ENCODE data around the gene CHD6. TPM values are rescaled to one million over a fixed set of nuclear protein-coding genes. Genes with fewer than 3 reads are reported as not detected.

The CHD6 gene
- total RNA-seq, 1 experiment from 2014 or later, result 27.2 TPM

GRCh38 chr20:41509316-41510200 is 108.6 kb downstream of the CHD6 start:
- TF ChIP-seq CTCF (IDR thresholded peaks at IDR 0.05; ENCODE audit: unreplicated experiment), result no peak
- no peak overlapping the region for H3K4me3 Mint-ChIP-seq (ENCODE audit: unreplicated experiment)
- ChIA-PET POLR2A (interaction anchor here (1.0 to 1.2 kb wide), 2 partner anchors 17 to 61 kb away, joined by 3 to 4 read pairs; no protein-coding TSS in a partner anchor), CTCF (interaction anchor here (0.5 to 1.1 kb wide), 3 partner anchors 10 to 229 kb away, joined by 3 to 4 read pairs (median 3); no protein-coding TSS in a partner anchor)
- H3K9me3 Mint-ChIP-seq (ENCODE audit: unreplicated experiment), result no peaks in the 10 kb centered on the region
- H3K36me3 Mint-ChIP-seq (ENCODE audit: insufficient read depth, unreplicated experiment), result peaks cover 41% of the 10 kb centered on the region
- DNase-seq (ENCODE audit: unreplicated experiment), result peak; percentile 24
- H3K27me3 Mint-ChIP-seq (ENCODE audit: insufficient read depth, unreplicated experiment), result no peaks in the 10 kb centered on the region
- H3K4me1 Mint-ChIP-seq (ENCODE audit: insufficient read depth, unreplicated experiment), result no peaks in the 10 kb centered on the region
- H3K27ac Mint-ChIP-seq (ENCODE audit: low read depth, unreplicated experiment), result no peak overlapping the region
- BruUV-seq (replicated peaks), result no TSS peak
- intact Hi-C loops (cut with micrococcal nuclease), result no loop called here

- POLR2A ChIA-PET, result interaction anchor here (1.0 to 1.2 kb wide), 2 partner anchors 19 to 62 kb away, joined by 3 to 4 read pairs; no protein-coding TSS in a partner anchor
- no peak overlapping the region for H3K4me3 Mint-ChIP-seq (ENCODE audit: unreplicated experiment)
- CTCF ChIA-PET, result interaction anchor here (0.6 to 1.1 kb wide), 4 partner anchors 16 to 32 kb away, joined by 3 to 4 read pairs (median 4); no protein-coding TSS in a partner anchor
- DNase-seq (ENCODE audit: unreplicated experiment), result no peak
- H3K36me3 Mint-ChIP-seq (ENCODE audit: insufficient read depth, unreplicated experiment), result peaks cover 42% of the 10 kb centered on the region
- no peak for TF ChIP-seq CTCF (IDR thresholded peaks at IDR 0.05; ENCODE audit: unreplicated experiment)
- intact Hi-C loops (cut with micrococcal nuclease), result no loop called here
- no peaks in the 10 kb centered on the region for H3K9me3 Mint-ChIP-seq (ENCODE audit: unreplicated experiment)
- BruUV-seq (replicated peaks), result no TSS peak
- no peak overlapping the region for H3K27ac Mint-ChIP-seq (ENCODE audit: low read depth, unreplicated experiment)
- H3K27me3 Mint-ChIP-seq (ENCODE audit: insufficient read depth, unreplicated experiment), result no peaks in the 10 kb centered on the region
- H3K4me1 Mint-ChIP-seq (ENCODE audit: insufficient read depth, unreplicated experiment), result no peaks in the 10 kb centered on the region
These were observed 109.8 kb downstream of the CHD6 start for GRCh38 chr20:41508335-41508734.

GRCh38 chr20:41507851-41508250 is 110.3 kb downstream of the CHD6 start:
- Mint-ChIP-seq H3K4me3 (ENCODE audit: unreplicated experiment) (no peak overlapping the region), H3K27ac (ENCODE audit: low read depth, unreplicated experiment) (no peak overlapping the region), H3K27me3 (ENCODE audit: insufficient read depth, unreplicated experiment) (no peaks in the 10 kb centered on the region), H3K36me3 (ENCODE audit: insufficient read depth, unreplicated experiment) (peaks cover 40% of the 10 kb centered on the region), H3K9me3 (ENCODE audit: unreplicated experiment) (no peaks in the 10 kb centered on the region), H3K4me1 (ENCODE audit: insufficient read depth, unreplicated experiment) (no peaks in the 10 kb centered on the region)
- DNase-seq (ENCODE audit: unreplicated experiment), result no peak
- TF ChIP-seq CTCF (IDR thresholded peaks at IDR 0.05; ENCODE audit: unreplicated experiment), result no peak
- intact Hi-C loops (cut with micrococcal nuclease), result no loop called here
- no TSS peak for BruUV-seq (replicated peaks)
- ChIA-PET CTCF (interaction anchor here (0.6 kb wide), 1 partner anchor 32 kb away, joined by 3 read pairs; no protein-coding TSS in a partner anchor), POLR2A (no interaction called here)

GRCh38 chr20:41507436-41507835 is 110.7 kb downstream of the CHD6 start:
- CTCF ChIA-PET, result interaction anchor here (0.6 kb wide), 1 partner anchor 32 kb away, joined by 3 read pairs; no protein-coding TSS in a partner anchor
- POLR2A ChIA-PET, result no interaction called here
- peaks cover 35% of the 10 kb centered on the region for H3K36me3 Mint-ChIP-seq (ENCODE audit: insufficient read depth, unreplicated experiment)
- no peaks in the 10 kb centered on the region for H3K27me3 Mint-ChIP-seq (ENCODE audit: insufficient read depth, unreplicated experiment)
- H3K27ac Mint-ChIP-seq (ENCODE audit: low read depth, unreplicated experiment), result no peak overlapping the region
- DNase-seq (ENCODE audit: unreplicated experiment), result no peak
- no TSS peak for BruUV-seq (replicated peaks)
- no peak for TF ChIP-seq CTCF (IDR thresholded peaks at IDR 0.05; ENCODE audit: unreplicated experiment)
- no peak overlapping the region for H3K4me3 Mint-ChIP-seq (ENCODE audit: unreplicated experiment)
- no peaks in the 10 kb centered on the region for H3K4me1 Mint-ChIP-seq (ENCODE audit: insufficient read depth, unreplicated experiment)
- intact Hi-C loops (cut with micrococcal nuclease), result no loop called here
- no peaks in the 10 kb centered on the region for H3K9me3 Mint-ChIP-seq (ENCODE audit: unreplicated experiment)

Measured in MCF 10A (cell line).